Activated CD8-positive, alpha-beta T cell treated with anti-CD3 and anti-CD28 coated beads for 36 hours (primary cell): ENCODE results near the gene HNMT. TPM values are rescaled to one million over a fixed set of nuclear protein-coding genes. Genes with fewer than 3 reads are reported as not detected.

Experiments
- ATAC-seq: fragments of 200-7000 bp; cut with Tn5 transposase; one replicate; pipeline ENCODE4 v1.10.0; 2021; ENCODE audit warnings: mild to moderate bottlenecking, moderate library complexity
- CTCF ChIA-PET: fragments of 350-600 bp; sonication (Branson Sonifier 250); formaldehyde crosslinking; loops from one replicate; lab custom pipeline; 2021; ENCODE audit warnings: antibody characterized with exemption; lab: Charles Lee
- POLR2A ChIA-PET: fragments of 350-600 bp; sonication (Branson Sonifier 250); formaldehyde crosslinking; loops from one replicate; lab custom pipeline; 2021; ENCODE audit warnings: antibody characterized with exemption; lab: Charles Lee
- DNase-seq: peaks from one replicate; pipeline ENCODE4 v3.0.0-alpha.2; 2020
- H3K27ac Mint-ChIP-seq: one replicate; pipeline ENCODE4 v1.8.0; 2021; ENCODE audit warnings: mild to moderate bottlenecking, mixed read lengths
- H3K27me3 Mint-ChIP-seq: one replicate; pipeline ENCODE4 v1.8.0; 2021; ENCODE audit warnings: mixed read lengths
- H3K36me3 Mint-ChIP-seq: one replicate; pipeline ENCODE4 v1.8.0; 2021; ENCODE audit warnings: low read depth, mixed read lengths
- H3K4me1 Mint-ChIP-seq: one replicate; pipeline ENCODE4 v1.8.0; 2021; ENCODE audit warnings: low read depth, mixed read lengths
- H3K4me3 Mint-ChIP-seq: one replicate; pipeline ENCODE4 v1.8.0; 2021; ENCODE audit warnings: mild to moderate bottlenecking, moderate library complexity, mixed read lengths
- H3K9me3 Mint-ChIP-seq: one replicate; pipeline ENCODE4 v1.8.0; 2021; ENCODE audit warnings: mixed read lengths
- CTCF ChIP-seq: fragments of 200-600 bp; IDR thresholded peaks from one replicate; pipeline ENCODE4 v1.8.0; 2022; ENCODE audit warnings: antibody characterized with exemption, mild to moderate bottlenecking
- intact Hi-C: fragments of 100-400 bp; cut with micrococcal nuclease; formaldehyde crosslinking; loops from one replicate; pipeline ENCODE4 v1.10.0; 2022
- total RNA-seq, 2 experiments: library from RNA; stranded (reverse); gene quantifications; one replicate each; pipeline ENCODE4 v1.2.3, GENCODE V29; 2021

Gene HNMT
- total RNA-seq, 2 experiments from 2014 or later: not detected

DNA sequence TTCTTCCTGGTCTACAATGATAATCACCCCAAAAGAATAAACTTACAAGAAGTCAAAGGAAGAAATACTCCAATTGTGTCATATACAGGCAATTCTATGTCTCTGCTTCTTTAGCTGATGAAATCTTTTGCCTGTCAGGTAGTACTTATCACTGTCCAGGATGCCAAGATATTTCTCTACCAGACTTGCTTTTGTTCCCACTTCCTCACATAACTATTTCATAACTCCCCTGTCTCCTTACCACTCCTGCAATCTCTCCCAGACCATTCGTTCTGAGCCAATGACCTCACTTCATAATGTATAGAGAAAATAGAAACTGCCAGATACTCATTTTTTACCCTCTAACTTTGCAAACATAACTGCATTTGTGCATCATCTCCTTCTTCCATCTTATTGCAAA is 39.1 kb downstream of the HNMT start:
- no peaks in the 10 kb centered on the region for H3K4me1 Mint-ChIP-seq
- intact Hi-C loops: no loop called here
- H3K36me3 Mint-ChIP-seq: no peaks in the 10 kb centered on the region
- DNase-seq (no peak), ATAC-seq (no peak)
- no peaks in the 10 kb centered on the region for H3K9me3 Mint-ChIP-seq
- CTCF ChIA-PET: no interaction called here
- no peaks in the 10 kb centered on the region for H3K27me3 Mint-ChIP-seq
- H3K27ac Mint-ChIP-seq: no peak overlapping the region
- H3K4me3 Mint-ChIP-seq: no peak overlapping the region
- no peak for TF ChIP-seq CTCF
- POLR2A ChIA-PET: no interaction called here

DNA sequence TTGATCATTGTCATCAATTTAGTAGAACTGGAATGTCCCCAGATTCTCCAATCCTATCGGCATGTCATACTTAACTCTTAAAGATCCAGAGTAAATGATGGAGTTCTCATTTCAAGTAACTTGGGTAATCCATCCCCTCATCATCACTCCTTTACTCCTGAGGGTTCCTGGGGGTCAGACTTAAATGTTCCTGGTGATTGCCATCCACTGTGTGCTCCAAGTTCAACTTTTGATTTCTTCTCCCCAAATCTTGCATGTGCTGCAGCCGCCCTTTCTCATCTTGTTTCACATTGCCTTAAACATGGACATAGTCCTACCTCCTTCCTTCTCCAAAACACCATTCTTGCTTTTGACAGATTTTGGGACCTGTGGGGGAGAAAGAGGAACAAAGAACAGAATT is 43.2 kb downstream of the HNMT start:
- CTCF ChIA-PET: no interaction called here
- no peak overlapping the region for H3K4me3 Mint-ChIP-seq
- H3K36me3 Mint-ChIP-seq: no peaks in the 10 kb centered on the region
- no peak overlapping the region for H3K27ac Mint-ChIP-seq
- no peak for ATAC-seq
- H3K27me3 Mint-ChIP-seq: no peaks in the 10 kb centered on the region
- no peak for TF ChIP-seq CTCF
- POLR2A ChIA-PET: no interaction called here
- no peak for DNase-seq
- intact Hi-C loops: no loop called here
- H3K9me3 Mint-ChIP-seq: no peaks in the 10 kb centered on the region
- no peaks in the 10 kb centered on the region for H3K4me1 Mint-ChIP-seq

DNA sequence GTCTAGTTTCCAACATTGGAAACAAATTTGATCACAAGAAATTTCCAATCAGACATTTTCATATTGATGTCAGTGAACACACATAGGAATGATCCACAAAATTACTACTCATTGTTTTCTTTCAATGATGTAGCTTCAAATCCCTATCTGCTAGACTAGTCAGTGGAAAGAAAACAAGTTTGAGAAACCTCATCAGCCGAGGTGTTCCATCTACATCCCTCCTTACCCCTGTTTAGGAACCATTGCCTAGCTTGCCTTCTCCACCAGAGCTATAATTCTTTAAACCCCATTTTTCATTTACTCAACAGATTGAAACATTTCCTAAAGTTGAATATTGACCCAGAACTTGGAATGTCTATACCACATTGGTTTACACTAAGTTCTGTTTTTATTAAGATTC is 45.3 kb downstream of the HNMT start:
- intact Hi-C loops: no loop called here
- POLR2A ChIA-PET: no interaction called here
- Mint-ChIP-seq H3K27ac (no peak overlapping the region), H3K27me3 (no peaks in the 10 kb centered on the region), H3K4me3 (no peak overlapping the region), H3K36me3 (no peaks in the 10 kb centered on the region), H3K9me3 (no peaks in the 10 kb centered on the region), H3K4me1 (no peaks in the 10 kb centered on the region)
- no peak for DNase-seq
- CTCF ChIA-PET: no interaction called here
- ATAC-seq: no peak
- TF ChIP-seq CTCF: no peak

GRCh38 chr2:138010890-138011289 is 46.6 kb downstream of the HNMT start:
- DNase-seq (no peak), ATAC-seq (no peak)
- CTCF ChIA-PET: no interaction called here
- Mint-ChIP-seq H3K4me3 (no peak overlapping the region), H3K4me1 (no peaks in the 10 kb centered on the region), H3K27me3 (no peaks in the 10 kb centered on the region), H3K9me3 (no peaks in the 10 kb centered on the region), H3K27ac (no peak overlapping the region), H3K36me3 (no peaks in the 10 kb centered on the region)
- intact Hi-C loops: no loop called here
- TF ChIP-seq CTCF: no peak
- POLR2A ChIA-PET: no interaction called here

DNA sequence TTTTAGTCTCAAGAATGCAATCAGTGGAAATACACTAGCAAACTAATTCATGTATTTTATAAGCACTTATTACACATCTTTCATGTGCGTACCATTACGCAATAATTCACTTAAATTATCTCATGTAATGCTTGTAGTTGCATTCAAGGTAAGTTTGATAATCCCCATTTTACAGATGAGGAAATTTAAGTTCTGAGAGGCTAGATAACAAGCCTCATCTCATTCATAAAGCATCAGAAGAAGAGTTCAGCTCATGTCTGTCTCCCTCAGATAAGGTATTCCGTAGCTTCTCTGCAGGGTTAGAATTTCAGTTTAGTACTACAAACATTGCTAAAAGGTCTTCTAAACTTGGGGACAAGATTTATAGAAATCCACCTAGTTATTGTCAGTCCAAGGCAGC is 47.8 kb downstream of the HNMT start:
- intact Hi-C loops: no loop called here
- Mint-ChIP-seq H3K9me3 (no peaks in the 10 kb centered on the region), H3K4me3 (no peak overlapping the region), H3K27ac (no peak overlapping the region), H3K36me3 (no peaks in the 10 kb centered on the region), H3K4me1 (no peaks in the 10 kb centered on the region), H3K27me3 (no peaks in the 10 kb centered on the region)
- no peak for TF ChIP-seq CTCF
- no peak for ATAC-seq
- ChIA-PET POLR2A (no interaction called here), CTCF (no interaction called here)
- no peak for DNase-seq
